HG03095 (cell line): Measurements from ENCODE around the gene FAM184A.

Source experiments
- ATAC-seq: cut with Tn5 transposase; IDR thresholded peaks from one replicate; pipeline ENCODE4 v1.9.1; 2021; ENCODE audit warnings: moderate library complexity; ENCODE audit not compliant: unreplicated experiment

The FAM184A gene

DNA sequence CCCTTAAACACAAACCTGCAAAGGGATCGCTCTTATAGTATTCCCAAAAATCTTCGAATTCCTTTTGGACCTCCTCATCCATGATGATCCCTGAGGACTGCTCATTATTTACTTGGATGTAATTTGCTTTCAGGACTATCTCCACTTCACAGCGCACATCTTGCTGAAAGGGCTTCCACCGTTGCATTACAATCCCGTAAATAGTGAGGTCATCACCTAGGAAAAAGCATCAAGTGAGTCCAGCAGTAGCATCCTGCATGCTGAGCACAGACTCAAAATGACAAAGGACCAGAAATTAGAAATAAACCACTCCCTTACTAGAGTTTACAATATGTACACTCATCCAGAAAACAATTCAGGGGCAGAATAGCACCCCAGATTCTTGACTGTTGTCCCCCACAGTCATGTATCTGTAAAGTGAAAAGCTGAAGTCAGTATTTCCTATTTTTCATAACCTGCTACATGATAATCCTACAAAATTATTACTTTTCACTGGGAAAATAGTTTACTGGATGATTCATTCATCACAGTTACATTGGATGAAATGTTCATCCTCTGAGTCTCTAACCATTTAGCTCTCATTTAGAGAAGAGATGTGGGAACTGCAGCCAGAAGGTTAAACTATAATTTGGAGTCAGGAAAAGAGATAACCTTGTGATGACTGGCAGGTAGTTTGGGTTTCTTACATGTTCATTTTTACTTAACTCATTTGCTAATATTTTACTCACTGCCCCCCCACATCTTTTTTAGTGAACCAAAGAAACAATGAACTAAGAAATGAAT lies 160.7 kb downstream of the FAM184A start:
- ATAC-seq, result no peak

DNA sequence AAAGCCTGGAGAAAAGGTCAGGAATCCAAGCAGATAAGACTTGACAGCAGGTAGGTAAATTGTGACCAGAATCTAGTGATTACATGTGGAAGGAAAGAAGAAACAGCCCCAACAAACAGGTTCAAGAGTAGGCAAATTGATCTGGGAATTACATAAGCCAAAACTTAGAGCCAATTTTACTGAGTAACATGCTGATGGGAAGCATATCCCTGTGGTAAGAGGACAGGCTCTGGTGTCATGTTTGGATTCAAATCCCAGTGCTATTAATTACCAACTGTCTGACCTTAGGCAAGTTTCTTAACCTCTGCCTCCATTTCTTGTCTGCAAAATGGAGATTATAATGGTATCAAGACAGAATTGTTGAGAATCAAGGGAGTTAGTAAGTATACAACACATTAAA lies 163.9 kb downstream of the FAM184A start:
- no peak for ATAC-seq

DNA sequence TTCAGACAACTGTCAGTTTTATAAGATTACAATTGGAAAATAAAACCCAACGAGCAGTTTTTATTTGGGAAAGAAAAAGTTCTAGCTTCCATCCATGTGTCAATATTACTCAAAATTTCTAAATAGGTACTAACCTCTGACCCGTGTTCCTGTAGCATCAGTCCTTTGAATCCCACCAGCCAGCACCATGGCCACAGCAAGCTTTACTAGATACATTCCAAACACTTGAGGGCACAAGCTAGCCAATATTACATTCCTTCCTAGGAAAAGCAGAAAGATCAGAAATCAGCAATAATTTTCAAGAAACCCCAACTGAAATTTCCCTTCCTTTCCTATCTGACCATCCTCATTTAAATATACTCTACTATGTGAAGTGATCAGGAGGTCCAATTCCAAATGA lies 165.3 kb downstream of the FAM184A start:
- ATAC-seq, result no peak

DNA sequence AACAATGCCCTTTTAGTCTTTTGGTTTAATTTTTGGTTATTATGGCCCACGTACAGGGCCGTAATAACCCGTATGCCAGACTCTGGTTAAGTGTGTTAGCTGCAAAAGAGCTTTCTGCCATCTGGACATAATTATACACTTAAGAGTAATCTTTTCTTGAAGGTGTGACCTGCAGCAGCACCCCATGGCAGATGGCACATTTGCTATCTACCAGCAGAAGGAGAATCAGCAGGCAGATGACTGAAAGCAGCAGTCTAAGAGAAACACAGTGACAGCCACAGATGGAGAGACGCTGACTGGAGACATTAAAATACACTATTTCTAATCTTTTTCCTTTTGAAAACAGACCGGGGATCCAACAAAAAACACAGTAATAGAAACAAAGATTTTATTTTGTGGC lies 165.8 kb downstream of the FAM184A start:
- ATAC-seq, result no peak
